Ishikawa (cell line): ENCODE results near the gene OXSR1.

ENCODE experiments used
- CEBPB ChIP-seq: IDR thresholded peaks from 2 replicates; pipeline ENCODE4 v1.6.1; 2012
- CREB1 ChIP-seq: IDR thresholded peaks from 2 replicates; pipeline ENCODE4 v1.6.1; 2012; ENCODE audit warnings: low read depth
- EGR1 ChIP-seq: IDR thresholded peaks from 2 replicates; pipeline ENCODE4 v1.6.1; 2012
- EP300 ChIP-seq: IDR thresholded peaks from 2 replicates; pipeline ENCODE4 v1.6.1; 2012; ENCODE audit warnings: borderline replicate concordance
- FOXM1 ChIP-seq: IDR thresholded peaks from 2 replicates; pipeline ENCODE4 v1.6.1; 2012; ENCODE audit warnings: low read depth, borderline replicate concordance
- NFIC ChIP-seq: IDR thresholded peaks from 2 replicates; pipeline ENCODE4 v1.6.1; 2012
- RAD21 ChIP-seq: IDR thresholded peaks from 2 replicates; pipeline ENCODE4 v1.6.1; 2012; ENCODE audit warnings: low read depth
- TAF1 ChIP-seq: IDR thresholded peaks from 2 replicates; pipeline ENCODE4 v1.6.1; 2012; ENCODE audit warnings: low read depth, mild to moderate bottlenecking
- TCF12 ChIP-seq: IDR thresholded peaks from 2 replicates; pipeline ENCODE4 v1.6.1; 2012; ENCODE audit warnings: low read depth
- TEAD4 ChIP-seq: IDR thresholded peaks from 2 replicates; pipeline ENCODE4 v1.6.1; 2012
- YY1 ChIP-seq: IDR thresholded peaks from 2 replicates; pipeline ENCODE4 v1.6.1; 2012; ENCODE audit warnings: low read depth
- ZBTB7A ChIP-seq: IDR thresholded peaks from 2 replicates; pipeline ENCODE4 v1.6.1; 2012; ENCODE audit warnings: low read depth
- TF ChIP-seq, protein P1 (sequence below): IDR thresholded peaks from 2 replicates; pipeline ENCODE4 v1.6.1; 2012; ENCODE audit warnings: low read depth, mild to moderate bottlenecking
- TF ChIP-seq, protein P2 (sequence below): IDR thresholded peaks from 2 replicates; pipeline ENCODE4 v1.6.1; 2012
- TF ChIP-seq, protein P3 (sequence below): IDR thresholded peaks from 2 replicates; pipeline ENCODE4 v1.6.1; 2012

The OXSR1 gene

DNA sequence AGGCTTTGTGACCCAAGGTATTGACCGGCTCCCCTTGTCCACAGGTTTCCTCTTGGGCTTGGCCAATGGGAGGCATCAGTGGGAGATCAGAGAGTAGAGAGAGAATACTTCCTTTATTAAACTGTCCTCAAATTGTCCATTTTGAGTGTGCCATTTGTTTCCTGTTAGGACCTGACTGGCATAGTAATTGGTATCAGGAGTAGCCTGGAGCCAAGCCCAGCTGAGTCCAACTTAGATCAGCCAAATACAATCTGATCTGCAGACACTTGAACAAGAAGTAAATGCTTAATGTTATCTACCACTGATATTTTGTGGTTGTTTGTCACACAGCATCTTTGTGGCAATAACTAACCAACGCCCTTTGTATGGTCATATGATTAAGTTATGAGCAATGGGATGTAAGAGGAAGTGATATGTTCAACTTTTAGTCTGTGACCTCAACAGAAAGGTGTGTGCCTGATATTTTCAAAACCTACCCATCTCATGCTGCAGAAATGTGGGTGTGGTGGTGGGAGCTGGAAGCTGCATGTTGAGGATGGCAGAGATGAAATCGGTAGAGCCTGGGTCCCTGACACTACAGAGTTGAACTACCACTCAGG, 13.6 kb upstream of the OXSR1 start:
- no peak for TF ChIP-seq EGR1
- no peak for TF ChIP-seq CREB1
- TF ChIP-seq CEBPB, result no peak
- TF ChIP-seq, protein P1, sequence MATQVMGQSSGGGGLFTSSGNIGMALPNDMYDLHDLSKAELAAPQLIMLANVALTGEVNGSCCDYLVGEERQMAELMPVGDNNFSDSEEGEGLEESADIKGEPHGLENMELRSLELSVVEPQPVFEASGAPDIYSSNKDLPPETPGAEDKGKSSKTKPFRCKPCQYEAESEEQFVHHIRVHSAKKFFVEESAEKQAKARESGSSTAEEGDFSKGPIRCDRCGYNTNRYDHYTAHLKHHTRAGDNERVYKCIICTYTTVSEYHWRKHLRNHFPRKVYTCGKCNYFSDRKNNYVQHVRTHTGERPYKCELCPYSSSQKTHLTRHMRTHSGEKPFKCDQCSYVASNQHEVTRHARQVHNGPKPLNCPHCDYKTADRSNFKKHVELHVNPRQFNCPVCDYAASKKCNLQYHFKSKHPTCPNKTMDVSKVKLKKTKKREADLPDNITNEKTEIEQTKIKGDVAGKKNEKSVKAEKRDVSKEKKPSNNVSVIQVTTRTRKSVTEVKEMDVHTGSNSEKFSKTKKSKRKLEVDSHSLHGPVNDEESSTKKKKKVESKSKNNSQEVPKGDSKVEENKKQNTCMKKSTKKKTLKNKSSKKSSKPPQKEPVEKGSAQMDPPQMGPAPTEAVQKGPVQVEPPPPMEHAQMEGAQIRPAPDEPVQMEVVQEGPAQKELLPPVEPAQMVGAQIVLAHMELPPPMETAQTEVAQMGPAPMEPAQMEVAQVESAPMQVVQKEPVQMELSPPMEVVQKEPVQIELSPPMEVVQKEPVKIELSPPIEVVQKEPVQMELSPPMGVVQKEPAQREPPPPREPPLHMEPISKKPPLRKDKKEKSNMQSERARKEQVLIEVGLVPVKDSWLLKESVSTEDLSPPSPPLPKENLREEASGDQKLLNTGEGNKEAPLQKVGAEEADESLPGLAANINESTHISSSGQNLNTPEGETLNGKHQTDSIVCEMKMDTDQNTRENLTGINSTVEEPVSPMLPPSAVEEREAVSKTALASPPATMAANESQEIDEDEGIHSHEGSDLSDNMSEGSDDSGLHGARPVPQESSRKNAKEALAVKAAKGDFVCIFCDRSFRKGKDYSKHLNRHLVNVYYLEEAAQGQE, result no peak
- TF ChIP-seq TEAD4, result no peak
- no peak for TF ChIP-seq ZBTB7A
- TF ChIP-seq RAD21, result no peak
- no peak for TF ChIP-seq FOXM1
- no peak for TF ChIP-seq TAF1
- TF ChIP-seq, protein P2, sequence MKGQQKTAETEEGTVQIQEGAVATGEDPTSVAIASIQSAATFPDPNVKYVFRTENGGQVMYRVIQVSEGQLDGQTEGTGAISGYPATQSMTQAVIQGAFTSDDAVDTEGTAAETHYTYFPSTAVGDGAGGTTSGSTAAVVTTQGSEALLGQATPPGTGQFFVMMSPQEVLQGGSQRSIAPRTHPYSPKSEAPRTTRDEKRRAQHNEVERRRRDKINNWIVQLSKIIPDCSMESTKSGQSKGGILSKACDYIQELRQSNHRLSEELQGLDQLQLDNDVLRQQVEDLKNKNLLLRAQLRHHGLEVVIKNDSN, result no peak
- TF ChIP-seq YY1, result no peak

DNA sequence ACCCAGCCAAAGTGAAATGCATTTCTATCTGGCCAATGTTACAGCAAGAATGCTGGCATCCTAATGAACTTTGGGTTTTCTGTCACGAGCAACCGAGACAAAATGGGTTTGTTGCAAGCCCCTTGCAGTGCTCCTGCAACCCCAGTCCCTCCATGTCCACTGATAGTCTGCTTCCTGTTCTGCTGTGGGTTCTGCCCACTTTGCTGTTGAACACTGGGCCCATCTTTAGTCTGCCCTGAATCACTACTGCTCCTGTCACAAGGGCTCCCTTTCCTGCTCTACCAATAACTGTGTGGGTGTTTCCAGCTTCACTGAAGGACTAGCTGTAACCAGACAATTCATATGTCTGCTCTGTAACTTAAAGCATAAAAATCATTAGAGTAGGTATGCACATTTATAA, 12.7 kb upstream of the OXSR1 start:
- no peak for TF ChIP-seq EP300
- TF ChIP-seq FOXM1, result no peak
- TF ChIP-seq ZBTB7A, result no peak
- no peak for TF ChIP-seq CREB1
- no peak for TF ChIP-seq EGR1
- TF ChIP-seq NFIC, result no peak
- no peak for TF ChIP-seq TEAD4
- TF ChIP-seq TCF12, result no peak
- no peak for TF ChIP-seq RAD21
- TF ChIP-seq CEBPB, result no peak
- TF ChIP-seq, protein P3, sequence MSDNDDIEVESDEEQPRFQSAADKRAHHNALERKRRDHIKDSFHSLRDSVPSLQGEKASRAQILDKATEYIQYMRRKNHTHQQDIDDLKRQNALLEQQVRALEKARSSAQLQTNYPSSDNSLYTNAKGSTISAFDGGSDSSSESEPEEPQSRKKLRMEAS, result no peak
- no peak for TF ChIP-seq YY1
- TF ChIP-seq, protein P1, result no peak
- TF ChIP-seq TAF1, result no peak
- TF ChIP-seq, protein P2, result no peak

DNA sequence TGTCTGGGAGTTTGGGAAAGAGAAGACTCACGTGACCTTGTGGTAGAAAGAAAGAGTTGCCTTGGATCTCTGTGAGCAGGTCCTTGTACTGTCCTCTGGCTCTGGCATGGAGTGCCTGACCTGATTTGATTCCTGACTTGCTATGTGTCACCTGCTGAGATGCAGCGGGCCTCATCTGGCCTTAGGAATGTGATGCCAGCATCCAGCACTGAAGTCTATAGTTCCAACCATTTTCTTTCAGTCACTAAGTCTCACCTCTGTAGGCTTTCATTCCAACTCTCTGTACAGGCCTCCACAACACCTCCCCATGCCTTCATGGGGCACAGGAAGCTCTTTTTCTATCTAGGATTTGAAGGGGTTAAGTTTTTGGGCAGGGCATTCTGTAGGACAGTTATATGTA, 12.1 kb upstream of the OXSR1 start:
- no peak for TF ChIP-seq TAF1
- no peak for TF ChIP-seq CREB1
- TF ChIP-seq FOXM1, result no peak
- no peak for TF ChIP-seq TCF12
- TF ChIP-seq, protein P3, result no peak

DNA sequence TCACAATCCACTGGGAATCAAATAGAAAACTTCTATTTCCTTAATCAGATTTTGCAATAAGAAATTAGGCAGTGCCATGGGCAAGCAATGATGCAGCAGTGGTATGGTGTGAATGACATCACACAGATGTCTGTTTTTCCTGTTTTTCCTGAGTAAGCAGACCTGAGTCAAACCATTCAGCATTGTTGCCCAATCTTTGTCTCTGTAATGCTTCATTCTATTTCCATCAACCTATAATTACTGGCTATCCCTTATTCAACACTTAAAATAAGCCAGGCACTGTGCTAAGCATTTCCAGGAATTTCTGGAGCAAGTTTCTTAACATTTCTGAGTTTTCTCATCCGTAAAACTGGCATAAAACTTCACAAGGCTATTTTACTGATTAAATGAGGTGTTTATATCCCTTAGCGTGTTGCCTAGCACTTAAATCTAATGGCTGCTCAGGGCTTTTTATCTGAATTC, 11.3 kb upstream of the OXSR1 start:
- TF ChIP-seq EGR1 (no peak), CEBPB (peak; percentile 96), TEAD4 (peak; percentile 44; the same call in 1 of the 2 replicates), RAD21 (no peak), CREB1 (peak; percentile 69), NFIC (peak; percentile 46; the same call in 1 of the 2 replicates), EP300 (peak; percentile 57; the same call in 1 of the 2 replicates), TCF12 (peak; percentile 34; the same call in 1 of the 2 replicates), YY1 (no peak), FOXM1 (peak; percentile 24; the same call in 1 of the 2 replicates)
- TF ChIP-seq, protein P3, result peak; percentile 55

DNA sequence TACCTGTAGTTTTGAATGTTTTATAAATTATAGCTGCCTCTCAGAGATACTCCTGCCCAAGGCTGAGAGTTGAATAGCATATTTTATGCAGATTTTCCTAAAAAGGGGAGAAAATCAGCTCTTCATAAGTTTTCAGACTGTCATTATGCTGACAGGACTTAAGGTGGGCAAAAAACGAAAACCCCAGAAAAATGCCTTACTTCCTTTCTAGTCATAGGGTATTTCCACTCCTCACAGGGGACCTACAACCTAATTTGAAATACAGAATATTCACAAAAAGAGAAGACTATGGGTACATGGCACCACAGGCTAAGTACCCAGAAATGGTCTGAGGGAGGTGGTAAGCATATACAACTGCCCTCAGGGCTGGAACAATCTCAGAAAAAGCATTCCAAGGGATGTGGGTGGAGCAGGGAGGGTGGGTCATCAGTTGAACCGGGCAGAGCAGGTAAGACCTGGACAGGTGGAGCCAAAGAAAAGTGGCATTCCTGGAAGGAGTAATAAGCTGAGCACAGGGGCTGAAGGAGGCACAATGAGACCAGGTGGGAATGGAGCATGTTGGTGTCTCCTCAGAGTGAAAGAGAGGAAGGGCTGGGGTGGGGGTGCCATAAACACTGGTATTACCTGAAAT, 10.6 kb upstream of the OXSR1 start:
- TF ChIP-seq EGR1, result peak; percentile 77
- 0 out of 2 replicates have a peak, but pooled peaks have one; percentile 17 for TF ChIP-seq NFIC
- no peak for TF ChIP-seq RAD21
- no peak for TF ChIP-seq FOXM1
- peak; percentile 85 for TF ChIP-seq TEAD4
- no peak for TF ChIP-seq TCF12
- peak; percentile 41; the same call in 1 of the 2 replicates for TF ChIP-seq EP300
- TF ChIP-seq, protein P1, result no peak
- TF ChIP-seq, protein P3, result no peak
